Thyroid gland (tissue), 4 donors: Measurements from ENCODE around the gene SIKE1.

ENCODE experiments used
- CTCF ChIP-seq, 6 experiments: fragments of 200-600 bp in 3 of 6; fragments of 450-650 bp in 3 of 6; sonication (generic) in 3 of 6; IDR thresholded peaks; one replicate each; pipeline ENCODE4 v1.5.1; 2016 to 2019; ENCODE audit warnings: antibody characterized with exemption in 6 of 6, mild to moderate bottlenecking in 2 of 6, inconsistent platforms in 1 of 6, moderate library complexity in 1 of 6
- POLR2A ChIP-seq, 2 donors: fragments of 450-650 bp; IDR thresholded peaks; one replicate each; pipeline ENCODE4 v1.6.1; 2017; ENCODE audit warnings: antibody characterized with exemption in 2 of 2, mild to moderate bottlenecking in 2 of 2, moderate library complexity in 1 of 2

- TF ChIP-seq CTCF (IDR thresholded peaks at IDR 0.05) (no peak), POLR2A (IDR thresholded peaks at IDR 0.05) (no peak)
Observed at GRCh38 chr1:114755006-114755931, 25.2 kb downstream of the SIKE1 start.
